Endothelial cell of hepatic sinusoid (primary cell): Measurements from ENCODE around the gene OLFM1.
"Not testable (repeated sequence)": the region's sequence is repeated elsewhere in the genome, so short reads cannot be mapped to it uniquely, and the experiment has no call there.

Experiments used
- in situ Hi-C: cut with HindIII; loops from 2 replicates; pipeline ENCODE4 v1.10.0; 2017; ENCODE audit warnings: low sequenced_read_pairs

Gene OLFM1

DNA sequence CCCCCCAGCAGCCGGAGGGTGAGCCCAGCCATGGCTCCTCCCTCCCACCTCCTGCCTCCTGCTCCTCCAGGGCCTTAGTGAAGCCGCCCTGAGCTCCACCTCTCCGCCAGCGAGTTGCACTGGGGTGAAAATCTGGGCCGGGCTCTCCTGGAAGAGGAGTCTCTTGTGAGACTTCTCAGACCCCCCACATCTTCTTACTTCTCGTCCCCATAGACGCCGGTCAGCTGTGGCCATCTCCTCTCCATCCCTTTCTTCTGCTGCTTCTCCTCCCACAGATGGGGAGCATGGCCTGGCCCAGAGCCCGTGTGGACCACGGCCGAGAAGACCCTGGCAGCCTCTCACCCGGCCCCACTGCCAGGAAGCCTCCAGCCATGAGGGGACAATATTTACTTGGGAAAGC, 17.3 kb downstream of the OLFM1 start:
- in situ Hi-C loops, result no loop called here

DNA sequence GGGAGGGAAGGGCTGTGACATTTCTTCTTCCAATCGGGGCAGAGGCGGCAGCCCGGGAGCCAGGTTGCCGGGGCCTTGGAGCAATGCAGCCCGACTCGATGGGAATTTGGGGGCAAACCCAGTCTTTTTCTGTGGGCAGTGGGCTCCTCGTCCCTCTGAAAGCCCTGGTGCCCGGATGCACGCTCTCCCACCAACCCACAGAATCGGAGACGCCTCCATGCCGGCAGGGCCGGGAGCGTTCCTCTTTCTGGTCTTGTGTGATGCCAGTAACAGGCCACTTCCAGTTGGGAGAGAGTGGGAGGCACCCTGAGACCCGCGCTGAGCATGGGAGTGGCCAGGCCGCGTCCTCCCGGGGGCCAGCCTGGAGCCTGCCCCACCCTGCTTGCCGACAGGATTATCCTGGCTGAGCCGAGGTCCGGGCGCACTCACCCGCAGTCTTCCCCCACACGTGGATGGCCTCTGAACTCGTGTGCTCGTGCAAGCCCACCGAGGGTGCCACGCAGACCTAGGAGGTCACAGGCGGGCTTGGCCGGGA, 17.8 kb downstream of the OLFM1 start:
- in situ Hi-C loops, result no loop called here

DNA sequence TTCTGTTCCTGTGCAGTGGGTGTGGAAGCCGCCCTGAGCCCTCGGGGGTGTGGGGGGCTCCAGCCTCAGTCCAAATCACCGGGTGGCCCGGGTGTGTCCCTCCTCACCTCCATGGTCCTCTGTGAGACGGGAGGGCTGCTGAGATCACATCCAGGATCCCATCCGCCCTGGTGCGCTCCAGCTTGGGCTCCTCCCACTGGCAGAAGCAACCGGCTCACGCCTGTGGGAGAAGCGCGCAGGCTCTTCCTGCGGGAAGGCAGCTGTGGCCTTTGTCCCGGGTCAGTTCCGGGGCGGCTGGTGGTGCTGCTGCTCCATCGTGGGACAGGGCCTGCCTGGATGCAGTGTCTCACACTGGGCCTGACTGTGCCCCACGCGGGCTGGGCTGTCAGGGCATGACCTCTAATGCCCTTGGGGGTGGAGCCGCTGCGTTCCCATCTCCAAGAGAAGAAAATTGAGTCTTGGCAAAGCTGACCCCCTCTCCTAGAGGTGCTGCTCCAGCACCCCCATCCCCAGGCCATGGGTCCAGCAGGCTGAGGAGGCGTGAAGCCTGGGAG, 18.5 kb downstream of the OLFM1 start:
- in situ Hi-C loops, result no loop called here

DNA sequence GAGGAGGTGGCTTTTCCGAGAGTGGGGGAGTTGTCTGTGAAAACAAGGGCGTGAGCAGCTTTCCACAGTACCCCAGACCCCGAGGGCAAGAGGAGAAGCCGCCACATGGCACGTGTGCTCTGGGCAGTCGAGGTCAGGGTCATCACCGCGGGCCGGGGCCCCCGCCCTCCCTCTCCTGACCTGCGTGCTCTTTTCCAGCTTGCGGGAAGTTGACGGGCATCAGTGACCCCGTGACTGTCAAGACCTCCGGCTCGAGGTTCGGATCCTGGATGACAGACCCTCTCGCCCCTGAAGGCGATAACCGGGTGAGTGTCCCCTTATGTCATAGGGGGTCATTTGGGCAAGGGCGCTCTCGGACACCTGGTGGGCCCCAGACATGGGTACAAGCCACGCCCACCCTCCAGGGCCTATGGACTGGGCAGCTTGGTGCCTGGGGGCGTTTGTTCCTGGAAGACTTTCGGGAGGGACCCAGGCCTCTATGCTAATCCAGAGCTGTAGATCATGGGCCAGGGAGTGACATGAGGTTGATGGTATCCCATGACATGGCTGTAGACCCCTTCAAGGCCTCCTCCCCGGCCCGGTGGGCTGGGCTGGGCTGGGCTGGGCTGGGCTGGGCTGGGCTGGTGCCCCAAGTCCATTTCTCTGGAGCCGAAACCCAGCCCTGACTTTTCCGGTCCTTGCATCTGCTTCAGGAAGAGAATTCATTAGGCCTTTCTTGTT, 19.2 kb downstream of the OLFM1 start:
- in situ Hi-C loops, result no loop called here

DNA sequence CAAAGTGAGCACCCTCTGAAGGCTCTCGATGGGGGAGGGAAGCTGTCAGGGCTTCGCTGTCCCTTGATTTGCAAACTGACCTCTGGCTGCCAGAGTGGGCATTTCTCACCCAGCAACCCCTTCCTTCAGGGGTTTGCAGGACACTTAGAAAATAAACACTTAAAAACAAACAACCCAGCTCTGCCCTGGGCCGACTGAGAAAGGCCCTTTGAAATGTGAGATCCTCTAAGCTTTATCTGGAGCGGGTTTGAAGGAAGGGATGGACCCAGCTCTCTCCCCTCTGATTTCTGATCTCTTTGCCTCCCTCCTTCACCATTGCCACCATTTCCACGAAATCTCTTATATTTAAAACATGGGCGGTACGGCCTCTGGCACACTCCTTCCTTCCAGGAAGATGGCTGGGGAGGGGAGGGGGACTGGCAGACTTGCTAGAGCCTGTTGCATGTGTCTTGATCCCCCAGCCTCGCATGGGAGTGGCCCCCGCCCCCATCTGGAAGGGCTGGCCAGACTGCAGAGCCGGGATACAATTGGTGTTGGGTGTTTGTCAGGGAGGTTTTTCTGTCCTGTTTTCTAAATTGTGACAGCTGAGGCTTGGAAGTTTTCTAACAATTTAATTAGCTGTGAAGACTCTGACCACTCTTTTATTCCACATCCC, 20.2 kb downstream of the OLFM1 start:
- in situ Hi-C loops, result no loop called here

DNA sequence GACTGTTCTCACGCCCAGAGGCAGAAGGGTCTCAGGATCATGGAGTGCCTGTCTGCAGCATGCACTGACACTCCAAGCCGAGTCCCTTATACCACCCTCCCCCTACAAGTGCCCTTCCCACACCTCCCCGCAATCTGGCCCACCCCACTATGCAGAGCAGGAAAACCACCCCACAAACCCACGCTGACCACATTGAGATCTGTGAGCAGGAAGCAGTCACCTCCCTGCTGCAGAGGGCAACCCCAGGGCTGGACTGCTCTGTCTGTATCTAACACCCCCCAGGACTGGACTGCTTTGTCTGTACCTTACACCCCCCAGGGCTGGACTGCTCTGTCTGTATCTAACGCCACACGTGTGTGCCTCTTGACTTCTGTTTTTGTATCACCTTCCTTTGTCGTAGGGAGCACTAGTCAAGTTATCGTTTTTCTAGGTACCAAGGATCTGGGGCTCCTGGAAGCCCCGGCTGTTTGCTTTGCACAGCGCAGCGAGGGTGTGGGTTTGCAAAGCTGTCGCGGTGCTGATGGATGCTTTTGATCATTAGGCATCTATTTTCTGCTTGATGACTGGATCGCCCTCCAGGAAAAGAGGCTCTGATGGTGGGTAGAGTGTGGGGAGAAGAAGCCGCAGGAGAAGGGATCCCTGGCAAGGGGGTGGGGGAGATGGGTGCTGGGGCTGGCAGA, 21.5 kb downstream of the OLFM1 start:
- in situ Hi-C loops, result no loop called here

DNA sequence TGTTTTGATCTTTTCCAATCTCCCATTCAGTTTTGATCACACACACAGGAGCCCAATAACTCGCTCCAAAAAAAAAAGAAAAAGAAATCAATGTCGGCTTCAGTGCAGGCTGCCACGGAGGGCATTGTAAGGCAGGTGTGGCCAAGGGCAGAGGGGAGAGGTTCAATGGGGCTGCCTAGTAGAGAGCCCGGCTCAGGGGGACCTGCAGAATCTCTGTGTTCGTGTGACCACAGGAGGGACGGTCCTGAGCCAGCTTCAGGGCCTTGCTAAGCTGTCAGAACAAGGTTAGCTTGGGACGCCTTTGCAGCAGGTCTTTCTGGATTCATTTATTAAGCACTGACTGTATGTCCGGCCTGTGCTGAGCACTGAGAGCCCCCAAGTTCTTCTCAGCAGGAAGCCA, 22.2 kb downstream of the OLFM1 start:
- in situ Hi-C loops, result no loop called here

DNA sequence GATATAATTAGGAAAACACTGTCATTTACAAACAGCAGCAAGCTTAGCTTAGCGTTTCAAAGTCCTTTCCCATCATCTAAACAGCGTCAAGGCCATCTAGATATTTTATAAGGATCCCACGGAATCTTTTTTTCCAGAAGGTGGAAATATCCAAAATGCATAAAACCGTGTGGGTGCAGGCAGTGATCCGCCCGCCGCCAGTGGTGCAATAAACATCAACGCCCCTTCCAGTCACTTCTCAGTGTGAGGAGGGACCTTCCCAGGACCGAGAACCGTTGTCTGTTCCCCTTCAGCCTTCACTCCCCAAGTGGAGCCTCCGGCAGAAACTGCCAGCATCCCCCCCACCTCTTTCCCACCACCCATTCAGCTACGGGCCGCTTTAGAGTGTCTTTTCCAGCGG, 22.9 kb downstream of the OLFM1 start:
- in situ Hi-C loops, result no loop called here

DNA sequence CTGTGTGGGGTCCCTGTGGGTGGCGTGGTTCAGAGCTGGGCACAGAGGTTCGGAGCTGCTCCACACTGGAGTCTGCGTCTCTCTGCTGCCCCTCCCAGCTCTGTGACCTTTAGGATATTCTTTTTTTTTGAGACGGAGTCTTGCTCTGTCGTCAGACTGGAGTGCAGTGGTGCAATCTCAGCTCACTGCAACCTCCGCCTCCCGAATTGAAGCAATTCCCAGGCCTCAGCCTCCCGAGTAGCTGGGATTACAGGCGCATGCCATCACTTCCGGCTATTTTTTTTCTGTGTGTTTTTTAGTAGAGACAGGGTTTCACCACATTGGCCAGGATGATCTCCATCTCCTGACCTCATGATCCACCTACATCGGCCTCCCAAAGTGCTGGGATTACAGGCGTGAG, 24.1 kb downstream of the OLFM1 start:
- in situ Hi-C loops, result not testable (repeated sequence)

DNA sequence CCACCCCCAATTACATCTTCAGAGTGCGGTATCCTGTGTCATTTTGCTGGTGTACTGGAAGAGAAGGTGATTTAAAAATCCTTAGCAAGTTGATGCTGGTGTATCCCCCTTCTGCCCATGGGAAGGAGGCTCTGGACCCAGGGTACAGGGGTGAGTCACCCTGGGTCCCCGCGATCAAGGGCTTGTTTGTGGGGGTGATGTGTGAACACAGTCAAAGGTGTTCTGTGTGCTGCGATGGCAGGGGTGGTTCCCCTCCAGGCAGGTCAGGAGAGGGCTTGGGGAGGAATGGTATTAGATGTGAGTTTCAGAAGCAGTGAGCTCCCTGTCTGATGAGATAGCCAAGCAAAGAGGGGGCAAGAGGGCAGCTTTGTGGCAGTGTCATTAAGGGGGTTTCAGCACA, 28.9 kb downstream of the OLFM1 start:
- in situ Hi-C loops, result no loop called here

DNA sequence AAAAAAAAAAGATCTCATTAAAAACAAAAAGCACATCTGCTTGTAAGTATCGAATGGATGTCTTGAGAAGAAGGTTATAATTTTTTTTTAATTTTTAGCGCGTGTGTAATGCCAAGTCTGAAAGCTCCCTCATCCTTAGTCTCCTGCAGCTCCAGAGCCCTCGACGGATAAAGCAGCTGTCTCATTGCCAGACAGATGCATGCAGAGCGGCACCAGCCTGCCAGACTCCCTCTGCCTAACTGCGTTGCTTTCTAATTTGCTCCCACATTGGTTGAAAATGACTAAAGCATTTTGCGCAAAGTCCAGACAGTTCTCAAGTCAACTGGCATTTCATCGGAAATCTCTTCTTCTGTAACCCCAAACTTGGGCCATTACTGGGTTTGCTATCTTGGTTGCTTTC, 29.4 kb downstream of the OLFM1 start:
- in situ Hi-C loops, result no loop called here

DNA sequence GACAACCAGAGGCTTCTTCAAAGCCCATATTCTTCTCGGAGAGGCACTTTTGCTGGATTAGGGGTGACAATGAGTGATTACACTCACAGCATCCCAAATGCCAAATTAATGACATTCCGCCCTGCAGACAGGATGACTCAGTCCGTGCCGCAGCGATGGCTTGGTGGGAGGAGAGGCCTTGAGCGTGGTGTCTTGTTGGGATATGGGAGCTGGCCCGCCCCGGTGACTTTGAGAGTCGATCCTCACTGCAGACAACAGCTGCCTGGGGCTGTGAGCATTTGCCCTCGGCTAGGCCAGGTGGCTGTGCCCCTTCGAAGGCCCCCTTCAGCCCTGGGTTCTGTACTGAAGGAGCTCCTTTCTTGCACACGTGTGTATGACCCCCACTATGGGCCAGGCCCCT, 29.8 kb downstream of the OLFM1 start:
- in situ Hi-C loops, result no loop called here

DNA sequence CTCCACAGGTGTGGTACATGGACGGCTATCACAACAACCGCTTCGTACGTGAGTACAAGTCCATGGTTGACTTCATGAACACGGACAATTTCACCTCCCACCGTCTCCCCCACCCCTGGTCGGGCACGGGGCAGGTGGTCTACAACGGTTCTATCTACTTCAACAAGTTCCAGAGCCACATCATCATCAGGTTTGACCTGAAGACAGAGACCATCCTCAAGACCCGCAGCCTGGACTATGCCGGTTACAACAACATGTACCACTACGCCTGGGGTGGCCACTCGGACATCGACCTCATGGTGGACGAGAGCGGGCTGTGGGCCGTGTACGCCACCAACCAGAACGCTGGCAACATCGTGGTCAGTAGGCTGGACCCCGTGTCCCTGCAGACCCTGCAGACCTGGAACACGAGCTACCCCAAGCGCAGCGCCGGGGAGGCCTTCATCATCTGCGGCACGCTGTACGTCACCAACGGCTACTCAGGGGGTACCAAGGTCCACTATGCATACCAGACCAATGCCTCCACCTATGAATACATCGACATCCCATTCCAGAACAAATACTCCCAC, 32.1 kb downstream of the OLFM1 start:
- in situ Hi-C loops, result no loop called here

DNA sequence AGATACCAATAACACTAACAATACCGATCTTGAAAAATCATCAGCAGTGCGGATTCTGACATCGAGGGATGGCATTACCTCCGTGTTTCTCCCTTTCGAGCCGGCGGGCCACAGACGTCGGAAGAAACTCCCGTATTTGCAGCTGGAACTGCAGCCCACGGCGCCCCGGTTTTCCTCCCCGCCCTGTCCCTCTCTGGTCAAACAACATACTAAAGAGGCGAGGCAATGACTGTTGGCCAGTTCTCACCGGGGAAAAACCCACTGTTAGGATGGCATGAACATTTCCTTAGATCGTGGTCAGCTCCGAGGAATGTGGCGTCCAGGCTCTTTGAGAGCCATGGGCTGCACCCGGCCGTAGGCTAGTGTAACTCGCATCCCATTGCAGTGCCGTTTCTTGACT, 32.8 kb downstream of the OLFM1 start:
- in situ Hi-C loops, result no loop called here

DNA sequence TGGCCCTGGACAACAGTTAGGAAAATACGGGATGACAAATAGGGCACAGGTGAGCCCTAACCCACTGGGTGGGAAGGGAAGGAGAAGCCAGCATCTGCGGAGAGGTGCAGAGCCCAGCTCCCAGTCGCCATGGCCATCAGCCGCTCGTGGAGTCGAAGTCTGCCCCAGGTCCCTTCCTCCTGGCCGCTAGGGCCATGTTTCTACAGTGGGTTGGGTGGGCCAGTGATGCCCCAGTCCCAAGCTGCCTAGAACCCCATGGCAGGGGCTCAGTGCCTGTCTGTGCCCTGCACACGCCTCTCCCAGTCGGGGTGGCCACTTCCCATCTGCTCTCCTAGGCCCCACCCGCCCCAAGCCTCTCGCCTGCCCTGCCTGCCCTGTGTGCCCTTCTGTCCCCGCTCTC, 34.8 kb downstream of the OLFM1 start:
- in situ Hi-C loops, result no loop called here

DNA sequence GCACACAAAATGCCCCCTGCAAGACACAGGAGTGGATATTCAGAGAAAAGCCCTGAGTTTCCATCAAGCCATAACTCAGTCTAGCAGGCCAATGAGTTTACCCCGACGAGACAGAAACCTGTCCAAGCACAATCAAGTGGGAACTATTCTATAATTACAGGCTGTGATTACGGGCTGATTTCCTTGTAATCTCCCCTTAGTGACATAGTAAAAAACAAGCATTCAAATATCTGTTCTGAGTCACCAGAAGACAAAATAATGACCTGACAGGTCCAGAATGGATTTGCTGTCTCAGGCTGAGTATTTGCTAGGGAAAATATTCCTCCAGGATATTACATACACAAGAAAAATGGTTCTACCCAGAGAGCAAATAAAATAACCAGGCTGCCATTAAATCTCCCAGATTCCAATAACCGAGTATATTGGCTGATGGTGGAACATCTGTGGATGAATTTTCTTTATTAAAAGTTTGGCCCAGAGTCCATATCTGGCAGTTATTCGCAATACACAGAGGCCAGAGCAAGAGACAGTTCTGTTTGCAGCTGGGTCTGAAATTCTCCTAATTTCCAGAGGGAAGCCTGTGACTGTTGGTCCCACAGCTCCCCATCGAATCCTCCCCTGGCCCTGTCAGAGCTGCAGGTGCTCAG, 35.8 kb downstream of the OLFM1 start:
- in situ Hi-C loops, result no loop called here

DNA sequence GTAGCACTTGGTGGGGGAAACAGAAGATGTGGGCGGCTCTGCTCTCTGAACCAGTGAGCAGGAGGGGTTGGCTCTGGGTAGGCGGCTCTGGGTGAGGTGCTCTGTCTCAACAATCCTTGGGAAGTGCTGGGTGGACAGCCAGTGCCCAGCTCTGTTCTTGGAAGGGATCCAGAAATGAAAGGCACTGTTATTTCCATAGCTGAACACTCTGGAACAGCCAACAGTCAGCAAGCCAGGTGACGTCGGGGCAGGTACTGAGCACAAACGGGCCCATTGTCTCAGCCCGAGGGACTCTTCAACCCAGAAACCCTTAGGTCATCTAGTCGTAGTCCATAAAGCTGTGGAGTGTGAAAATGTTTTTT, 36.3 kb downstream of the OLFM1 start:
- in situ Hi-C loops, result no loop called here

DNA sequence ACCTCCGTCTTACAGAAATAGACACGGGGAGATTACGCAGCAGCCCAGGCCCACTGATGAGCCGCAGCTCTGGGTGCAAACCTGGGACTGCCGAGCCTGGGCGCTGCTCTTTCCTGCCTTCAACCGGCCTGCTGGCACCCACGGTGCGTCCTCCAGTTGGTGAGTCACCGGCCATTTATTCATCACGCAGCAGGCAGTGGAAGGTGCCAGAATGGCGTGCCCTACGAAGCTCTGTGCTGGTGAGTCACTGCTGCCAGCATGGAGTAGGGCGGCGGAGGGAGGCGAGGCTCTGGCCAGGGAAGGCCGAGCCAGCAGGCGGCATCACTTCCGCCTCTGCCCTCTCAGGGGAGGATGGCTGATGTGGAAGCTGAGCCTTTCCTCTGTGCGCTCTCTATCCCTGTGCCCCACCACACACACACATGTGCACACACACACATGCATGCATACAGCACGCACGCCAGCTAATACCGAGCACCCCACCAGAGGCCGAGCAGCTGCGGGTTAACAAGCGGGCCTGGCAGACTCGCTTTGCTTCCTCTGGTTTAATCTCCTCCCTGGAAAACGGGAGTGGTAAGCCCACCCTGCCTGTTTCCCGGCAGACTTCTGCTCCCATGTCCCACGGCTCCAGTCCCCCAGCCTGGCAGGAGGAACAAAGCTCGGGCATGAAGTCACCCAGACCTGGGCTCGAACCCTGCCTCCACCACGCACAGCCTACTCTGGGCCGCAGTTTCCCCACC, 39.2 kb downstream of the OLFM1 start:
- in situ Hi-C loops, result no loop called here

DNA sequence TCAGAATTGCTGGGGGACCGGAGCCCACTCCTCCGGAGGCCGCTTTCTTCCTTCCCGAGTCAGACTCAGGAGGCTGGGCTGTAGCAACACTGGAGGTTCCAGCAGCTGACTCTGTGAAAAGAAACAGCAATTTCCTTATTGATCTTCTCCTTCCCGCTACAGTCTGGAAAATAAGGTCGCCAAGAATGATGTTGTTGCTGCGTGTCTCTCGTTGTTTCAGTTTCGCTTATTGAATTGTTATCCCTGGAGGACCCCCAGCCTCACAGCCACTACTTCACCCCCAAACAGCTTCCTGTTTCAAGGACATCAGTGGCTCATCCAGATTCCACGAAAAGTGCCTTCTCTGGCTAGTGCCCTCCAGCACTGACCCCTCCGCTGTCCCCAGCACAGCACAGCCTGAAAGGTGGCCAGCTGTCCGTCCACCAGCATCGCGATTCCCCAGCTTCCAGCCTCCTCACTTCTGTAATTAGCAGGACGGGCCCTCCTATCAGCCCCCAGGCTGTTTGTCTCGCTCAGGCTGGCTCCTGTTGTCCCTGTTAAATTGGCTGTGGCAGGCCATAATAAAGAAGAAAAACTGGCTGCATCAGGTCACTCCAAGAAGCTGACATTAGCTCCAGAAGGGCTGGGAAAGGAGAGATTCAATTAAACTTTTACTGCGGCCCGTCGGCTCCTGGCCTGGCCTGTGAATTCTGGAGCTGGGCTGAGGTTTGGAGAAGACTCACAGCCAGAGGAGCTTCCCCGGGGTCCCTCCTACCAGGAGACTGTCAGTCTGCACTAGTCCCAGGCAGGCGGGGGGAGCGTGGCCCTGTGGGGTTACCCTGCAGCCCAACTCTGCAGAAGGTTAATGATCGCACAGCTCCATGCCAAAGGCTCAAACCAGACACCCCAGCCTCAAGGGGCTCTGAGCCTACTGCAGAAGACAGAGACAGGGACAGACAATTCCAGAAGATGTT, 40.5 kb downstream of the OLFM1 start:
- in situ Hi-C loops, result no loop called here
